HG03460 (cell line): ENCODE measurements around the gene AGK.
A peak's percentile ranks its signal among the peaks of the same experiment; 100 is the strongest.
"Not testable (repeated sequence)": the region's sequence is repeated elsewhere in the genome, so short reads cannot be mapped to it uniquely, and the experiment has no call there.

Experiments
- ATAC-seq: cut with Tn5 transposase; IDR thresholded peaks from one replicate; pipeline ENCODE4 v1.9.1; 2021; ENCODE audit not compliant: unreplicated experiment

Gene AGK

DNA sequence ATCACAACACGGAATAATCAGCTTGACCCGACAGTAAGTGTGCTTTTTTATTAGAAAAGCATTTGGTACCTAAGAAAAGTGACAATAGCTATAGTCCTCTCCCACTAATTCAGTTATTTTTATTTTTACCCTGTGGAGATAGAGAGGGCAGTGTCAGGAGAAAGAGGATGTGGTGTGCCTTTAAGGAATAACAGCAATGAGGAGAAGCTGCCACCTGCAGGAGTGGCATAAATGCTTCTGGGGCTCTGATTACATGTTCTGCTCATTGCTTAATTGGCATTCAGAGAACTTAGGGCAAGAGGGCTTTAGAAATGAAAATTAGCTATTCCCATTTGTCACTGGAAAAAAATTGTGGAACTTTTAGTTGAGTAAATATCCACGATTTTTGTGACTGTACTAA lies 90.7 kb downstream of the AGK start:
- no peak for ATAC-seq

DNA sequence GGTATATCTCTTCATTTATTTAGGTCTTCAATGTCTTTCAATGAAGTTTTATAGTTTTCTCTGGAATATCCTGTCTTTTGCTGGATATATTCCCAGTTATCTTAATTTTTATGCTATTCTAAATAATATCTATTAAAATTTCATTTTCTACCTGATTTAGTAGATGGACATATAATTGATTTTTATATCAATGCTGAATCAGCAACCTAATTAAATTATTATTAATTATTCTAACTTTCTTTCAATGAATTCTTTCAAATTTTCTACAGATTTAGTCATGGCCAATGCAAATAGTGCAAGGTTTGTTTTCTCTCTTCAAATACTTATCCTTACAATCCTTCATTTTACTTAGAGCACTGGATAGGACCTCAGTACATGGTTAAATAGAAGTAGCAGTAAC lies 94.0 kb downstream of the AGK start:
- no peak for ATAC-seq

DNA sequence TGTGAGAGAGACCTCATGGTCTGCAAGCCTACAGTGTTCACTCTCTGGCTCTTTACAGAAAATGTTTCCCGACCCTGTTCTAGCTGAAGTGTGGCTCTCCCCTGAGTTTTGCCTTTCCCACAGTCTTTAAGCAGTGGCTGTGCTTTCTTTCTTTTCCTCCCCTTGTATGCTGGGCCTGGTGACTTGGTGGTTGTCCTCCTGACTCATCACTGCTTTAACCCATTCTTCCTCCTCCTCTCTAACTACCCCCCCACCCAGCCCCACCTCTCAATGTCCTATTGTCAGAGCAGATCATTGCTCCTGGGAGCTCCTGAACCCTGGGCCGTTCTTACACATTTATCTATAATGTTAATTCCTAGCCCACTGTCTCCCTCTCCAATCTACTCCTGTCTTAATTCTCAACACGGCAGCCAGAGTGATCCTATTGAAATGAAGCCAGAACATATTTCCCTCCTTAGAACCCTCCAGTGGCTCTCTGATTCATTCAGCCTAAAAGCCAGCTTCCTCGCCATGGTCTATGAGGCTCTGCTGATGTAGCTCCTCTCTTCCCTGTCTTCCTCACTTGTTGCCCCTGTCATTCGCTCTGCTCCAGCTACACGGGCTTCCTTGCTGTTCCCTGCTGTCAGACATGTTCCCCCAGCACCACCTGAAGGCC lies 95.7 kb downstream of the AGK start:
- no peak for ATAC-seq

DNA sequence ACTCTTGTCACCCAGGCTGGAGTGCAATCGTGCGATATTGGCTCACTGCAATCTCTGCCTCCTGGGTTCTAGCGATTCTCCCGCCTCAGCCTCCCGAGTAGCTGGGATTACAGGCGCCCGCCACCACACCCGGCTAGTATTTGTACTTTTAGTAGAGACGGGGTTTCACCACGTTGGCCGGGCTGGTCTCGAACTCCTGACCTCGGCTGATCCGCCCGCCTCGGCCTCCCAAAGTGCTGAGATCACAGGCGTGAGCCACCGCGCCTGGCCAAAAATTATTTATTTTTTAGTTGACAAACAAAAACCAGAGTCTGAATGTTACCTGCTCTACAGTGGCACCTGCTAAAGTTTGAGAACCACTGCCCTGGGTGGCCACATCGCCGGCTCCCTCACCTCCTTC lies 96.5 kb downstream of the AGK start:
- ATAC-seq, result not testable (repeated sequence)

DNA sequence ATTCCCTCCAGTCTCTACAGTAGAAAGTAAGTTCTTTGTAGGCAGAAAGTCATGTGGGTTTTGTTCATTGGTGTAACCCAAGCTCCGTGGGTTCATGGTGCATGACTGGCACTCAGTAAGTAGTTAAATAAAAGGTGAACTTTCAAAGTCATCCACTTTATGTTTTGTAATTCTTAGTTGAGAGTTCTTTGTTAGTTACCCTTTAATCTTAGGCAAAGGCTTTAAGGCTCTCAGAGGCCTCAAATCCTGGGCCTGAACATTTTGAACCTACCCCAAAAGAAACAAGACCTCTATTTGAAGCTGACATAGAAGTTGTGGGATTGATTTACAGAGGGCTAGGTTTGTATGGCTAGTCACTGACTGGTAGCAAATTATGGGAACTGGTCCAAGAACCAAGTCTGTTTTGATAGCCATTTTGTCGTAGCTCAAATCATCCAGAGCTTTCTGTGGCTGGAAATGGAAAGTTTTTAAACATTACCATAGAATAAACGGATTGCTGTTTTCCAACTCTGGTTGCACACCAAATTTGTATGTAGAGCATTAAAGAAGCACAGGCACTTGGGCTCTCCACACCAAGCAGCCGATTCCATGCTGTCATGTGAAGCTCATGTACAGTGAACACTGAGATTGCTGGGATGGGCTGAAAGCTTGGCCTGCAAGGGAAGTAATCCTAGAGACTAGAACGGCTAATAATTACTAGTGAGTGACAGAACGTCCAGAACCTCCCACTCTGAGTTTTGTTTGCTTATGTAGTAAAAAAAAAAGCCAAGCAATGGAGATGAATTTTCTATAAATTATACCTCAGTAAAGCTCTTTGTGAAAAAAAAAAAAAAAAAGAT lies 97.3 kb downstream of the AGK start:
- ATAC-seq, result no peak

DNA sequence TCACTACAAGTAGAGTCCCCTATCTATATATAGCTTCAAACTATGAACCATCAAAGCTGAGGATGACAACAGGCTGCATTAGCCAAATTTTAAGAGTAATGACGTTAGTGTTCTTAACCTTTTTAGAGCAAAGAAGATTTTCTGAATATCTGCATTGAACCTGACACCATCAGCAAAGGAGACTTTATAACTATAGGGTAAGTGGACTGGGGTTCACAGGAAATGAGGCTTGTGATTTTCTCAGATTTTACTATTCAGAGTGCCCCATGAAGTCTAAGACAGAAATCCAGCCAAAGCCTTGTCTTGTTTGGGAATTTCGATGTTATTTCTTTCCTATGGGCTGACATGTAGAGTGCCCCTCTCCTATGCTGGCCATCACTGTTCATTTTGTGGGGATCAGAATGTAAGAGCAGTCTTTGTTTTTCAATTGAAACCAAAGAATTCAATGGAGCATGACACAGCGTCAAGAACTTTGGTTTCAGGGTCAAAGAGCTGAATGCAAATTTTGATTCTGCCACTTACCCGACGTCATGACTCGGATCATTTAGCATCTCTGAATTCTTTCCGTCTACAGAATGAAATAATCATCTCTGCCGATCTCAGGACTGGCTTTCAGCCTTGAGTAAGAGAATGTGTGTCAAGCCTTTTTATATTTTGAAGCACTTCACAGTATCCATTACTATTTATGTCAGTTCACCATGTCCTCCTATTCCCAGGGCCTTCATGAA lies 98.1 kb downstream of the AGK start:
- ATAC-seq, result no peak

DNA sequence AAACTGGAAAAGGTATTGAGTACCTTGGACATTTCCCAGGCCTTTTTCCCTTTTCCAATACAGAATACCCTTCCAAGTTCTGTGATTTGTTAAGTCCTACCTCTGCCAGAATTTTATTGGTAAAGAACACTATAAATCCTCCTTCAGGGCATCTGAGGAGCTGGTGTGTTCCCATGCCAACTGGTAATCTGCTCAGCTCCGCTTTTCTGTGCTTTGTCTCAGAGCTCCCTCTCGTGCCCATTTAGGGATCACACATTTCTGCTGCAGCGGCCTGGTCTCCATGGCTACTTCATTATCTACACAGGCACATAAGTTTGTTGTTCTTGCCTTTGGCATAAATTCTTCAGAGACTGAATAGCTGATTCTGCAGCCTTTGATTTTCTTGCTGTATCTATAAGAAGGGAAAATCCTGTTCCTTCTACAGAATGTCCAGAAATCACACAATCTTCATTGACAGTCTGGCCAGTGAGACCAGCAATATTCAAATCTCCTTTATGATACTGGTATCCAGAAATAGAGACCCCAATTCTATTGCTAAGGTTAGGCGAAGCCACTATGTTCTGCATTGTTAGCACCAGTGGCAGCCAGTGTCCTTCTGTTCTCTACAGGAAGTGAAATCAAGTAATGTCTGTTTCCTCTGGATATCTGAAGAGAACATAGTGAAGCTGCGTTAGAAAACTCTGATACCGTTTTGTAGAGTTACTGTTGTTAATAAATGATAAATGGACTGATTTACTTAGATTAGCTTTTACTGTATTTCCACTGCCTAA lies 98.8 kb downstream of the AGK start:
- ATAC-seq, result no peak

DNA sequence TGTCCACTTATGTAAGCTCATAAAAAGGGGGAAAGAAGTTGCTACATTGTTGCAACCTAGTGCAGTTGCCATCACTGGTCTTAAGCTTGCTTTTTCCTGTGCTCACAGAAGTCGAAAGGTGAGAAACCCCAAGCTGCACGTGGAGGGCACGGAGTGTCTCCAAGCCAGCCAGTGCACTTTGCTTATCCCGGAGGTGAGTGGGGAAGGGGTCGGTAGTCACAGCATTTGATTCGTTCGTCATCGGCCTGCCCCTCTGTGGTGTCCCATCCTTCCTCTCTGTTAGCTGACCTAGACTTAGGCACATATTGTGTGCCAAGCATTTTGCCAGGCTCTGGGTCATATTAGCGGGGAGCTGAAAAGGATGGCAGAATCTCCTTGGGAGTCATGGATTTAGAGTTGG lies 100.2 kb downstream of the AGK start:
- no peak for ATAC-seq

DNA sequence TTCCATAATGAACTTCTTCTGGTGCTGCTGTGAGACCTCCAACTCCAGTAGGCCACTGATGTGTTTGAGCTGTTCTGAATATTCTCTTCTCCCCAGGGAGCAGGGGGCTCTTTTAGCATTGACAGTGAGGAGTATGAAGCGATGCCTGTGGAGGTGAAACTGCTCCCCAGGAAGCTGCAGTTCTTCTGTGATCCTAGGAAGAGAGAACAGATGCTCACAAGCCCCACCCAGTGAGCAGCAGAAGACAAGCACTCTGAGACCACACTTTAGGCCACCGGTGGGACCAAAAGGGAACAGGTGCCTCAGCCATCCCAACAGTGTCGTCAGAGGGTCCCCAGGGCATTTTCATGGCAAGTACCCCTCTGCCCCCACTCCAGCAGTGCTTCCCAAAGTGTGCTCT lies 101.5 kb downstream of the AGK start:
- no peak for ATAC-seq

DNA sequence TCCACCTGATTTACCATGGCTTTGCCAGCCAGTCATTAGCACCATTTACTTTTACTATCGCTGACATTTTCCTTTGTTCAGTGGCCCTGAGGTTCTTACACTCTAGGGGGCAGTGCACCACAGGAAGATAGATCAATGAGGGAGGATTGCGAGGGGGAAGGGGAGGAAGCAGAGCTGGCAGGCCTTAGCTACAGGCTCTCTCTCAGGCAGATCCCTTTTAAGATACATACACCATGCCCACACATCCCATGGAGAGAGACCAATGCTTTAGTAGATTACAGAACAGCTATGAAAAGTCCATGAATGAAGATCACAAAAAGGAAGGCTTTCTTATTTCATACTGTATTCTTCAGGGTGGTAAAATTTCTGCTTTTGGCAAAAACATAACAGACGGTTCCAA lies 103.3 kb downstream of the AGK start:
- ATAC-seq, result peak; percentile 85

DNA sequence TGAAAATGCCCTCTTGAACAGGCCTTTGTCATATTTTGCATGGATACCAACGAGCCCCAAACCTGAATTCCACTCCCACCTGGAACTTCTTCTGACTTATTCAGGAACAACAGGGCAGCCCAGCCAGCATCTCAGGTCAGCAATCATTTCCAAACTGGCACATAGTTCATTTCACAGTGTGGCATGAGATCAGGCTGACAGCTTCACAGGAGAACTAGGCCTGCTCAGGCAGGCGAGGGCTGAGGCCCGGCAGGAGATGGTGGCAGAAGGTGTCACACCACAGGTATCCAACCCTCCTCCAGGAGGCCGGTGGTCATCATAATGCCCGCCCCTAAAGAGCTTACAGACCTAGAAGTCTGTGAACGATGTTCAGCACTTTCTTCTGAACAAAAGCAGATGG lies 108.3 kb downstream of the AGK start:
- no peak for ATAC-seq

DNA sequence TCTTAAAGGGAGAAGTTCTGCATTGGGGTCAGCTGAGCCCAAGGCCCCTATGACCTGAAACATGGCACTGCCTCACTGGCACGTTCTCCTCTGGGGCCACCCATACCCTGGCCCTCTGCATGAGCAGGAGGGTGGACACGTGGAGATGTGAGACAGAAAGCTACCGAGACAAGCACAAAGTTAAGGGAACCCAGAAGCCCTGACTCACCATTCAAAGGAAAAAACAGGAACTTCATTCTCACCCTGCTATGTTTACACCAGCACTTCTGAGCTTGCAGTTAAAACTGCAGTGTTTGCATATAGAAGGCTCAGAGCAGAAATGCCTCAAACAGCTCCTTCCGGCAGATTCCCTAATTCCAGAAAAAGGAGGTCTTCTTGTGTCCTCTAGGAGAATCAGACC lies 109.0 kb downstream of the AGK start:
- no peak for ATAC-seq

DNA sequence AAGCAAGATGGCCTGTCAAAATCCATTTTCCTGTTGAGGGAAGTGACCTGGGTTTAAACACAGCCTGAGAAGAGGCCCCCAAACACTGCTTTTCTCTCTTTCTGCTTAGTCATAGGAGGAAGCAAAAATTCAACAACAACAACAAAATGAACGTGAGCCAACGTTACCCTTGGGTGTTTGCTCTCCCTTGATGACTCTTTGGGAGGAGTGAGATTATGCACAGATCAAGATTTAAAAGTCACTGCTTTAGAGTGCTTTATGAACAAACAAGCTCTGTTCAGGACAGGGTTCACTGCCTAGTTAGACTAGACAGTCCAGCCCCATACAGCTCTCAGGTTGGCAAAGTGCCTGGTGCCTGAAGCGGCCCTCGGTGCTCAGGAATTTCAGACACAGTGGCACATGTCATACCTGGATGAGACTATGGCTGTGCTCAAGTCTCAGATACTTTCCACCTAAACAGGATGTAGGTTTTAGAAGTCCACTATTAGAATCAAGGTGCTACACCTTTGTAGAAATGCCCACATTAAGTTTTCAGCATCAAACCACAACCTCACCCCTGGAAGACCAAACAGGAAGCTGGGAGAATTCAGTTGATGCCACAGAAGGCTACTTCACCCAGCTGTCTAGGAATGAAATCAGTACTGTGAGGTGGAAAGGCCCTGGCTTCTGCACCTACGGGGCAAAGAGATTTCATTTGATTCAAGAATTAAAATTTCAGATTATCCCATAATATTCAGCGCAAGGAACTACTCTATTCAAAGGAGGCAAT lies 112.1 kb downstream of the AGK start:
- ATAC-seq, result no peak

DNA sequence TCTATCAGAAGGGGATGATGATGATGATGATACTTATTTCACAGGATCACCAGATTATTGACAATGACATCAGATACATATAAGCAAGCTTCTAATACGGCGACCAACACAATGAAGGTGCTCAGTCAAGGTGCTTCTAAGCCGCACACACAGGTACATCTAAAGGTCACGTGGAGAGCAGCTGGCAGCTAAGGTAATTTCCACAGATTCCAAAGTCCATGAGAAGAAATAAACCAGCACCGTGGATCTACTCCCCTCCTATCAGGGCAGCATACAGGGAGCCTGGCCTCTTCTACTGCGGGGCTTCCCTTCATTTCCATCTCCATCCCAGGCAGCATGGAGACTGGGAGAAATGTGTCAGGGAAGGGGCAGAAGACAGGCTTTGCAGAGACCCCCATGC lies 113.2 kb downstream of the AGK start:
- ATAC-seq, result no peak

DNA sequence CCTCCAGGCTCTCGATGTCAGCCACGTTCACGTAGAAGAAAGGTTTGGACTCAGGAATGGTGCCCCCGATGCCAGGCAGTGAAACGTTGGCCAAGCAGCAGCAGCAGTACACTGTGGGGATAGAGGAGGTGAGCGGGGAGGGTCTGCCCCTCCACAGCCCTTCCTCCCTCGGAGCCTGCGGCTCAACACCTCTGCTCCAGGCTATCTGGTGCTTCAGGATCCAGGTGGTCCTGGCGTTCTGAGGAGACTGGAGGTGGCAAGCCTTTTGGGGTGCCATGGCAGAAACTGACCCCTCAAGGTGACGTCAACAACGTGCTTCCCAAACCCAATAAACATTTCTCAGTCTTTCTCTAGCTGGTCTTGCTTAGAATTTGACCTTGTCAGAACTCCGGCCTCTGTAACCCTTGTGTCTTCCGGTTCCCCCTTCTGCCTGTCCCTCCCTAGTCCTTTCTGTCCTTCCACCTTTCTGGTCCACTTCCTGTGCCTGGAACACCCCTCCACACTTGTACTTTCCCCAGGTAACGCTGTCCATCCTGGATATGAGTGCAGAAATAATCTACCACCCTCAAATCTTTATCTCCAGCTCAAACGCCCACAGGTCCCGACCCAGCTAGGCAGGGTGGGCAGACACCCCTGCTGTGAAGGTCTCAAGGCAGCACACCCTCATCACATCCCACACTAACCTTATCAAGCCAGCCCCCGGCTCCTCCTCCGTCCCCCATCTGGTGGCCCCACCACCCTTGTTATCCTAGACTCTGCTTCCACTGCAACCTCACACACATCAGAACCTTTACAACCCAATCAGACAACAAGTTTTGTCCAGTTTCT lies 114.2 kb downstream of the AGK start:
- no peak for ATAC-seq

DNA sequence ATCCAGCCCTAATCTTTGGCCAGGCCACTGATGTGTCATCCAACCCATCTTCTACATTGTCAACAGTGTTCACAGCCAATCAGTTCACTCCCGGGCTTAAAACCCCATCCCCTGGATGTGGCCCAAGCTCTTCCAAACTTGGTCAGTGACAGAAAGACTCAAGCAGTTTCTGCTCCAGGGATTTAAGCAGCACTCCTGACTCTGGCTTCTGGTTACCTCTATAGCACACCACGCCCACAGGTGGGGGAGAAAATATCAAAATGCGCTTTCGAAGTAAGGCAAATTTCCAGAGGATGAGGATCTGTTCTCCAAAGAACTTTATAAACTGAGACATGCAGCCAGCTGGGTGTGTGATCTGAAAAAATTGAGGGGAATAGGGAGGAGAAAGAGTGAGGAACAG lies 114.9 kb downstream of the AGK start:
- no peak for ATAC-seq

DNA sequence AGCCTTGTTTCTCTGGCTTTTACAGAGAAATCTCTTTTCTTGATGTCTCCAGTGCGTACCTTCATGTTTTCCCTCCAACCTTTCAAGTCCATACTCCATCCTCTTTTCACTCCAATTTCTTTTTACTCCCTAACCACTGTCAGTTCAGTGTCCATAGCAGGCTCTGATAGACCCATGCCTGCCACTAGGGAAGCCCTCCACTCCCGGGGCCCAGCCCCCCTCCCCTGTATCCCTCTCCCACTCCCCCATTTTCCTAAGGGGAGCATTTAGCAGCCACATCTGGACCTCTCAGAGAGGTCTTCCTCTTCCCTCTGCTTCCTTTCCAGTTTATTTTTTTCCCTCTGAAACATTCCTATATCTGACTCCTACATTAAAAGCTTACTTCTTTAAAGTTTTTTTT lies 117.6 kb downstream of the AGK start:
- no peak for ATAC-seq

DNA sequence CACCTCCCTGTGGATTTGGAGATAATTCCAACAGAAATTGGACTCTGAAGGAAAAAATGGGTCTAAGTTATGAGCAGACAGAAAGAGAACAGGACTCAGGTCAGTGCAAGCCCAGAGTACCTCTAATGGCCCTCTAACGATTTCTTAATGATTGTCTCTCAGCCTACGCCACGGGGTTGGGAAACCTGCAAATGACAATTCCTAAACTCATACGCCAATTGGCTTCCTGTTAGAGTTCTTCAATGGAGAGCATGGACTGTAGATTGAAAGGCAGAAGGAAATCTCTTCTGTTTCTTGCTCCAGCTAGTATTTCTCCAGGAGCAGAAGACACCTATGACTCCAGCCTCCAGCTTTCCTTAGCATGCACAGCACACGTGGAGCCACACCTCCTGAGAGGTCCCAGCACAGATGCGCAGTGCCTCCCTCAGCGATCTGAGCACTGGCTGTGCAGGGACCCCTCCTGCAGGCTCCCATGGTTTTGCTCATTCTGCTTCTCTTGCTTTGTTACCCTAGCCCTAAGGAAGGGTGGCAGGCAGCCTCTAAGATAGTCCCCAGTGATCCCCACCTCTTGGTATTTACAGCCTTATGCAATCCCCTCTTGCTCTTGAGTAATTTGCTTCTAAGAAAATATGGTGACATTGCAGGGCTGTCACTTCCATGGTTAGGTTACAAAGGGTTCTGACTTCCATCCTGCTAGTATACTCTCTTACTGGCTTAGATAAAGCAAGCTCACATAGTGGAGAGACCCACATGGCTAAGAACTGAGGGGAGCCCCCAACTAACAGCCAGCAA lies 120.7 kb downstream of the AGK start:
- ATAC-seq, result no peak

DNA sequence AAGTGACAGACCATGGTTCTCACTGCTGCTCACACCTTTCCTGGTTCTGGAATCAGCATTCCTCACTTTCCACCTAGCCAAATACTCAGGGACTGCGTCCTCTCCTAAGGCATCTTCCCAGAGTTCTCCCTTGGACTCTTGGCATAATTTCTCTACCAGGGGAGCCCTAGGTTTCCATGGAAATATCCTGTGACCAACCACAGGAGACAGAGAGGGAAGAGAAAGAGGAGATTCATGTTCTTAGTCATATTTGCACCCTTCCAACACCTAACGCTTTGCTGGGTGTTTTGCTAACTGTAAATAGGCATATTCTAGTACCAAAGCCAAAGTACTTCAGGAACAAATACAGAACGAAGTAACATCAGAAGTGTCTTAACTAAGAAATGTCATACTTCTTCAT lies 122.1 kb downstream of the AGK start:
- ATAC-seq, result no peak
